Measurements from ENCODE around the gene LTBP2. TPM values are rescaled to one million over a fixed set of nuclear protein-coding genes. Genes with fewer than 3 reads are reported as not detected.

LTBP2 gene
- total and polyA plus RNA-seq, 2 experiments from 2014 or later, result 2.0 to 5.4 TPM

DNA sequence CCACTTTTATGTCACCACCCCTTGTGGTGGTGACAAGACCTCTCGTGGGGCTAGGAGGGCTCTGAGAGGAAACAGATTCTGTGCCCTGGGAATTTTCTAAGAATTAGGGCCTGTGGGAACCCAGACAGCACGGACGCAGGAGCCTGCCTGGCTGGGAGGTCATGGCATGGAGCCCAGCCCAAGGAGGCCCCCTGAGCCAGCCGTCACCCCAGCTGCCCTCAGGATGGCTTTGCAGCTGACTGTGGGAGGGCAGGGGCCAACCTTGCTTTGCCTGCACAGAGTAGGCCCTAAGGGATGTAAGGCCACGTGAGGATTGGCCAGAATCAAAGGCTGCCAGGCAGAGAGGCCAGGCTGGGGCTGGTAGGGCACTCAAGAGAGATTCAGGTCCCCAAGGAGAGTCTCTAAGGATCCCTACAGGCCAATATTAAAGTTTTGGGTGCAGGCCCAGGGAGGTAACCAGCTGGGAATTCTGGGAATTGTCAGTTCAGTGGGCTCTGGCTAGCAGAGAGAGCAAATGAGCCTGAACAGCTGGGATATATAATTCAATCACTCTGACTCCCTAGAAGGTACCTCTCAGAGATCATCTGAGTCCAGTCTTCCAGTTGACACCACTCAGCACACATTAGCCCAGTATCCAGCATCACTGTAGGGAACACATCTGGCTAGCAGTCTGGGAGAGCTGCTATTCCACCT is 6.4 kb downstream of the LTBP2 start:
- DNase-seq (ENCODE audit: low read depth in 1 of 2, low spot score in 1 of 2), result no peak
- Histone ChIP-seq H3K4me3 (no peak overlapping the region), H3K9me3 (ENCODE audit: low read depth) (no peaks in the 10 kb centered on the region), H3K27ac (no peak overlapping the region), H3K36me3 (no peaks in the 10 kb centered on the region), H3K4me1 (ENCODE audit: low read depth) (peaks cover 17% of the 10 kb centered on the region), H3K27me3 (peaks cover 12% of the 10 kb centered on the region)
- TF ChIP-seq, protein P1, sequence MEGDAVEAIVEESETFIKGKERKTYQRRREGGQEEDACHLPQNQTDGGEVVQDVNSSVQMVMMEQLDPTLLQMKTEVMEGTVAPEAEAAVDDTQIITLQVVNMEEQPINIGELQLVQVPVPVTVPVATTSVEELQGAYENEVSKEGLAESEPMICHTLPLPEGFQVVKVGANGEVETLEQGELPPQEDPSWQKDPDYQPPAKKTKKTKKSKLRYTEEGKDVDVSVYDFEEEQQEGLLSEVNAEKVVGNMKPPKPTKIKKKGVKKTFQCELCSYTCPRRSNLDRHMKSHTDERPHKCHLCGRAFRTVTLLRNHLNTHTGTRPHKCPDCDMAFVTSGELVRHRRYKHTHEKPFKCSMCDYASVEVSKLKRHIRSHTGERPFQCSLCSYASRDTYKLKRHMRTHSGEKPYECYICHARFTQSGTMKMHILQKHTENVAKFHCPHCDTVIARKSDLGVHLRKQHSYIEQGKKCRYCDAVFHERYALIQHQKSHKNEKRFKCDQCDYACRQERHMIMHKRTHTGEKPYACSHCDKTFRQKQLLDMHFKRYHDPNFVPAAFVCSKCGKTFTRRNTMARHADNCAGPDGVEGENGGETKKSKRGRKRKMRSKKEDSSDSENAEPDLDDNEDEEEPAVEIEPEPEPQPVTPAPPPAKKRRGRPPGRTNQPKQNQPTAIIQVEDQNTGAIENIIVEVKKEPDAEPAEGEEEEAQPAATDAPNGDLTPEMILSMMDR (IDR thresholded peaks at IDR 0.05; ENCODE audit: low read depth, low read length), result no peak

DNA sequence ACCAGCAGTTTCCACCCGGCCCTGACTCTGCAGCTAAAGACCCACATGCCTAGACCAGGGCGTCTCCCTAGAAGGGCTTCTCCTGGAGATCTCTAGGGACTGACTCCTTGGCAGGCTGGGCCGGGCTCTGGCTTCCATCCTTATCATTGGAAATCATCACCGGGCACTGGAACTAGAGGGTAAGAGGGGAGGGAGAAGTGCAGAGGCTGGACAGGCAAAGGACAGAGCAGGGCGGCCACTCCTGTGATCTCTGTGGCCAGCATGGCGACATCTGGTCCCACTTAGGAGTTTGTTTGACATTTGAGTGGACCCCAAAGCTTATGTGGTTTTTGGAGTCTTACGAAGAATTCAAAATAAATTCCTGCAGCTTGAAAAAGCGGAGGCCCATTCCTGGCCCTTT is 7.1 kb downstream of the LTBP2 start:
- TF ChIP-seq, protein P1 (IDR thresholded peaks at IDR 0.05; ENCODE audit: low read depth, low read length), result no peak
- Histone ChIP-seq H3K9me3 (ENCODE audit: low read depth) (no peaks in the 10 kb centered on the region), H3K27ac (no peak overlapping the region), H3K27me3 (peaks cover 5% of the 10 kb centered on the region), H3K4me1 (ENCODE audit: low read depth) (peaks cover 17% of the 10 kb centered on the region), H3K36me3 (no peaks in the 10 kb centered on the region), H3K4me3 (no peak overlapping the region)
- DNase-seq (ENCODE audit: low read depth in 1 of 2, low spot score in 1 of 2), result no peak

DNA sequence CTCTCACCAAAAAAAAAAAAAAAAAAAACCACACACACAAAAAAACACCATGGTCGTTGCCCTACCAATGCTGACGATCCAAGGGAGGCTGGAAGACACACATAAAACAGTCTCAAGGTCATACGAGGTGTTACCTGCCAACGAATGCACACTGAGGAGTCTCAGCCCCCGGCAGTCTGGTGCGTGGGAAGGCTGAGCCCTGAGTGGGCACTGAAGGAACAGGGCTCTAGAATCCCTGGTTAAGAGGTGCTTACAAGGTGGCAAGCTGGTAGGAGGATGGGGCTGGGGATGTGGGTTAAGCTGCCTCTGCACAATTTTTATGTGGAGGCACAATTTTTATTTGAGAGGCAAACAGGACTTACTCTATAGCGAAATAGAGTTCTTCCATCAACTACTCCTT is 7.9 kb downstream of the LTBP2 start:
- no peak for DNase-seq (ENCODE audit: low read depth in 1 of 2, low spot score in 1 of 2)
- no peaks in the 10 kb centered on the region for H3K9me3 ChIP-seq (ENCODE audit: low read depth)
- no peaks in the 10 kb centered on the region for H3K36me3 ChIP-seq
- H3K27ac ChIP-seq, result no peak overlapping the region
- TF ChIP-seq, protein P1 (IDR thresholded peaks at IDR 0.05; ENCODE audit: low read depth, low read length), result no peak
- H3K4me1 ChIP-seq (ENCODE audit: low read depth), result peaks cover 21% of the 10 kb centered on the region
- no peaks in the 10 kb centered on the region for H3K27me3 ChIP-seq
- H3K4me3 ChIP-seq, result no peak overlapping the region

DNA sequence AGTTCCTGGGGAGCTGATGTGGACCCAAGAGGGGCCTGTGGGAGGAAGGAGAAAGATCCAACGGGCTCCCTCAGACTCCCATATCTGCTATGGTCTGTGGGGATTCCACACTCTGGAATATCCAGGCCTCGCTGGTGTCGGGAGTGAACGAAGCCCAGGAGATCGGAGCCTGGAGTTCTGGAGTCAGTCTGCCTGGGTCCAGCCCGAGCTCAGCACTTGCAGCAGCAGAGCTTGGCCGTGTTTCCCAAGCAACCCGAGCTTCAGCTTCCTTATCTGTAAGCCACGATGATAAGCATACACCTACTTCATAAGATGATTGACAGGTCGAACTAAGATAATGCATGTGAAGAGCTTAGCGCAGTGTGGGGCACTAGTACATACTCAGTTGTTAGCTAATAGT is 10.1 kb downstream of the LTBP2 start:
- H3K27me3 ChIP-seq, result no peaks in the 10 kb centered on the region
- DNase-seq (ENCODE audit: low read depth in 1 of 2, low spot score in 1 of 2), result peak in 1 of 2 donors; percentile 80
- TF ChIP-seq, protein P1 (IDR thresholded peaks at IDR 0.05; ENCODE audit: low read depth, low read length), result no peak
- no peaks in the 10 kb centered on the region for H3K9me3 ChIP-seq (ENCODE audit: low read depth)
- peak overlapping the region; percentile 74 for H3K27ac ChIP-seq
- H3K4me1 ChIP-seq (ENCODE audit: low read depth), result peaks cover 30% of the 10 kb centered on the region
- H3K4me3 ChIP-seq, result no peak overlapping the region
- H3K36me3 ChIP-seq, result no peaks in the 10 kb centered on the region

DNA sequence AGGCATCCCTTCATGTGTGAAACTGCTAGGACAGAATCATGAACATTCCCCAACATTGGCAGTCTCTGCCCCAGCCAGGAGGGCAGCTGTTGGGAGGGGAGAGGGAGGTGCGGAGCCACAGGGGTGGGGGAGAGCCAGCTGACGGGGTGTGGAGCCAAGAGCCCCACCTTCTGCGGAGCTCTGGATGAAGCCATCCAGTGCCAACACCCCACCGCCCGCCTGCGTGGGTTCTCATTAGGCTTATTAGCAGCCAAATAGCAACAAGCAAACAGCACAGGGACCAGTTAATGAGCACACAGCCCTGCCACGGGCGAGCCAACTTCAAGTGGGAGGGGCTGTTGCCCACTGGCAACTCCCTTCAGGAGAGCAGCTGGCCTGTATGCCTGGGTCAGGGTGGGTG is 12.1 kb downstream of the LTBP2 start:
- Histone ChIP-seq H3K27me3 (no peaks in the 10 kb centered on the region), H3K27ac (peak overlapping the region; percentile 57), H3K9me3 (ENCODE audit: low read depth) (no peaks in the 10 kb centered on the region), H3K4me3 (no peak overlapping the region), H3K4me1 (ENCODE audit: low read depth) (peaks cover 32% of the 10 kb centered on the region), H3K36me3 (no peaks in the 10 kb centered on the region)
- no peak for DNase-seq (ENCODE audit: low read depth in 1 of 2, low spot score in 1 of 2)
- TF ChIP-seq, protein P1 (IDR thresholded peaks at IDR 0.05; ENCODE audit: low read depth, low read length), result no peak
